Fibroblast of lung (primary cell): ENCODE results near the gene RNF150. TPM values are rescaled to one million over a fixed set of nuclear protein-coding genes. Genes with fewer than 3 reads are reported as not detected.

Experiments
- DNase-seq, 2 donors: peaks; one replicate each; pipeline versions ENCODE4 v3.0.0 to v3.0.0-alpha.2; 2010; ENCODE audit warnings: low read depth in 2 of 2
- H2AFZ ChIP-seq: 2 replicates; pipeline ENCODE4 v1.5.1; 2012; ENCODE audit warnings: low read length, control low read depth, inconsistent platforms
- H3K27ac ChIP-seq: 2 replicates; pipeline ENCODE4 v1.5.1; 2011; ENCODE audit warnings: low read length, control low read depth; ENCODE audit not compliant: insufficient read depth
- H3K27me3 ChIP-seq: 2 replicates; pipeline ENCODE4 v1.5.1; 2011; ENCODE audit warnings: mild to moderate bottlenecking, low read length; ENCODE audit not compliant: control insufficient read depth, insufficient read depth
- H3K36me3 ChIP-seq: 2 replicates; pipeline ENCODE4 v1.5.1; 2011; ENCODE audit warnings: low read length; ENCODE audit not compliant: control insufficient read depth, insufficient read depth
- H3K4me1 ChIP-seq: 2 replicates; pipeline ENCODE4 v1.5.1; 2011; ENCODE audit warnings: low read length; ENCODE audit not compliant: control insufficient read depth, insufficient read depth; ENCODE audit errors: extremely low read depth
- H3K4me2 ChIP-seq: 2 replicates; pipeline ENCODE4 v1.5.1; 2011; ENCODE audit warnings: low read length, control low read depth; ENCODE audit not compliant: insufficient read depth; ENCODE audit errors: extremely low read depth
- H3K4me3 ChIP-seq, 4 experiments: fragments of 200-600 bp in 1 of 4; sonication (generic) in 1 of 4; replicated peaks in 1 of 4; 2 replicates each; pipeline ENCODE4 v1.5.1; 2011 to 2016; ENCODE audit warnings: low read length in 4 of 4, low read depth in 3 of 4, mild to moderate bottlenecking in 3 of 4, control low read depth in 2 of 4, inconsistent platforms in 1 of 4, mixed read lengths in 1 of 4; ENCODE audit not compliant: insufficient read depth in 1 of 4; ENCODE audit errors: control extremely low read depth in 1 of 4
- H3K79me2 ChIP-seq: 2 replicates; pipeline ENCODE4 v1.5.1; 2012; ENCODE audit warnings: mild to moderate bottlenecking, low read length, inconsistent platforms; ENCODE audit not compliant: control insufficient read depth, insufficient read depth
- H3K9ac ChIP-seq: 2 replicates; pipeline ENCODE4 v1.5.1; 2011; ENCODE audit warnings: mild to moderate bottlenecking, low read length, control low read depth; ENCODE audit not compliant: insufficient read depth
- H3K9me3 ChIP-seq: 2 replicates; pipeline ENCODE4 v1.5.1; 2012; ENCODE audit warnings: low read depth, low read length; ENCODE audit not compliant: control insufficient read depth, insufficient read depth
- H4K20me1 ChIP-seq: 2 replicates; pipeline ENCODE4 v1.5.1; 2011; ENCODE audit warnings: low read length; ENCODE audit not compliant: control insufficient read depth, insufficient read depth; ENCODE audit errors: extremely low read depth
- CTCF ChIP-seq, 2 donors: IDR thresholded peaks in 1 of 2; conservative IDR thresholded peaks in 1 of 2; 1 replicate in 1 of 2; 2 replicates in 1 of 2; pipeline ENCODE4 v1.5.1; 2011 to 2012; ENCODE audit warnings: low read length in 2 of 2, control low read depth in 1 of 2, inconsistent platforms in 1 of 2, low read depth in 1 of 2, mild to moderate bottlenecking in 1 of 2
- EZH2 ChIP-seq: IDR thresholded peaks from 2 replicates; pipeline ENCODE4 v1.5.1; 2012; ENCODE audit warnings: low read length, control low read depth, mild to moderate bottlenecking; ENCODE audit errors: missing control alignments
- polyA plus RNA-seq, 2 donors: library from polyadenylated mRNA; depleted of rRNA in 1 of 2; stranded (reverse) in 1 of 2; unstranded in 1 of 2; fragments of >200 nt; gene quantifications; 2 replicates each; pipeline ENCODE4 v1.2.1, GENCODE V29; 2011 to 2012; ENCODE audit warnings: missing spikeins in 1 of 2
- total RNA-seq: library from RNA; depleted of rRNA; stranded (reverse); fragments of >200 nt; gene quantifications from 2 replicates; pipeline ENCODE4 v1.2.1, GENCODE V29; 2014

Gene RNF150
- total and polyA plus RNA-seq, 2 donors (not counting 1 experiment from before 2014, with no cell fraction given) = 0.66 to 5.6 TPM

- H3K79me2 ChIP-seq = no peaks in the 10 kb centered on the region
- no peak overlapping the region for H3K4me3 ChIP-seq
- TF ChIP-seq EZH2 (no peak), CTCF (conservative IDR thresholded peaks at IDR 0.05 in 1 of 2, IDR thresholded peaks at IDR 0.05 in 1 of 2; ENCODE audit: low read depth in 1 of 2, low read length in 2 of 2) (no peak)
- DNase-seq = no peak
- H3K9me3 ChIP-seq = no peaks in the 10 kb centered on the region
- H3K27me3 ChIP-seq = no peaks in the 10 kb centered on the region
- H3K9ac ChIP-seq = no peak overlapping the region
- no peak overlapping the region for H3K4me2 ChIP-seq
- H3K27ac ChIP-seq = no peak overlapping the region
- no peaks in the 10 kb centered on the region for H3K4me1 ChIP-seq
- H3K36me3 ChIP-seq = no peaks in the 10 kb centered on the region
- no peak overlapping the region for H2AFZ ChIP-seq
- H4K20me1 ChIP-seq = no peaks in the 10 kb centered on the region
Measured at GRCh38 chr4:140994015-140994414, 139.3 kb downstream of the RNF150 start.

- Histone ChIP-seq H3K36me3 (no peaks in the 10 kb centered on the region), H3K79me2 (no peaks in the 10 kb centered on the region), H3K27me3 (no peaks in the 10 kb centered on the region), H4K20me1 (no peaks in the 10 kb centered on the region), H3K4me3 (no peak overlapping the region), H3K27ac (no peak overlapping the region), H3K9me3 (no peaks in the 10 kb centered on the region), H3K4me1 (no peaks in the 10 kb centered on the region), H3K4me2 (no peak overlapping the region), H2AFZ (no peak overlapping the region), H3K9ac (no peak overlapping the region)
- DNase-seq = no peak
- TF ChIP-seq CTCF (conservative IDR thresholded peaks at IDR 0.05 in 1 of 2, IDR thresholded peaks at IDR 0.05 in 1 of 2; ENCODE audit: low read depth in 1 of 2, low read length in 2 of 2) (no peak), EZH2 (no peak)
Measured at GRCh38 chr4:140993370-140993769, 139.9 kb downstream of the RNF150 start.

- no peak overlapping the region for H3K4me2 ChIP-seq
- no peaks in the 10 kb centered on the region for H3K27me3 ChIP-seq
- H3K9me3 ChIP-seq = no peaks in the 10 kb centered on the region
- no peak overlapping the region for H3K4me3 ChIP-seq
- no peaks in the 10 kb centered on the region for H3K4me1 ChIP-seq
- no peaks in the 10 kb centered on the region for H3K79me2 ChIP-seq
- DNase-seq = no peak
- no peak overlapping the region for H3K27ac ChIP-seq
- H4K20me1 ChIP-seq = no peaks in the 10 kb centered on the region
- no peak overlapping the region for H2AFZ ChIP-seq
- no peaks in the 10 kb centered on the region for H3K36me3 ChIP-seq
- TF ChIP-seq EZH2 = no peak
- TF ChIP-seq CTCF (conservative IDR thresholded peaks at IDR 0.05 in 1 of 2, IDR thresholded peaks at IDR 0.05 in 1 of 2; ENCODE audit: low read depth in 1 of 2, low read length in 2 of 2) = no peak
- no peak overlapping the region for H3K9ac ChIP-seq
Measured at GRCh38 chr4:140989944-140990343, 143.3 kb downstream of the RNF150 start.
